Pancreas (tissue), 10 donors: ENCODE measurements around the gene NFS1. TPM values are rescaled to one million over a fixed set of nuclear protein-coding genes. Genes with fewer than 3 reads are reported as not detected.

Experiments
- ATAC-seq, 4 donors: fragments of 200-7000 bp; cut with Tn5 transposase; one replicate each; pipeline versions ENCODE4 v1.8.0 to v1.9.1; 2020; ENCODE audit warnings: mild to moderate bottlenecking in 4 of 4, moderate library complexity in 4 of 4
- DNase-seq, 6 donors: peaks; one replicate each; pipeline ENCODE4 v3.0.0-alpha.2; 2020
- FAIRE-seq: peaks from 2 replicates; lab custom pipeline; 2012; peaks lifted over from hg19 to GRCh38; lab: Jason Lieb, UNC
- H3K27ac ChIP-seq, 4 donors: fragments of 200-600 bp; sonication (generic); 1 replicate in 3 of 4; 2 replicates in 1 of 4; pipeline versions ENCODE4 v1.5.0 to v1.8.0; 2020
- H3K27me3 ChIP-seq, 4 donors: fragments of 200-600 bp; one replicate each; pipeline ENCODE4 v1.8.0; 2021
- H3K36me3 ChIP-seq, 3 donors: fragments of 200-600 bp; sonication (generic) in 1 of 3; one replicate each; pipeline versions ENCODE4 v1.5.0 to v1.8.0; 2020 to 2021
- H3K4me1 ChIP-seq, 3 donors: fragments of 200-600 bp; one replicate each; pipeline ENCODE4 v1.8.0; 2021
- H3K4me3 ChIP-seq, 4 donors: fragments of 200-600 bp; sonication (generic) in 2 of 4; one replicate each; pipeline versions ENCODE4 v1.5.0 to v1.8.0; 2020 to 2021
- H3K9me3 ChIP-seq, 4 donors: fragments of 200-600 bp; one replicate each; pipeline ENCODE4 v1.8.0; 2021
- WGBS, 2 donors: extraction: QIAGEN DNeasy Blood & Tissue Kit; methylation state at CpG; one replicate each; pipeline ENCODE4 v1.1.7; 2013; 5-methylcytosine and 5-hydroxymethylcytosine counted together
- intact Hi-C, 3 donors: fragments of 100-400 bp; cut with DNase I; formaldehyde crosslinking; loops; one replicate each; pipeline versions ENCODE4 v1.11.1 to v1.14.2; 2022
- polyA plus RNA-seq, 2 donors: library from polyadenylated mRNA; stranded (reverse); fragments of 200-250 nt; gene quantifications; one replicate each; pipeline ENCODE4 v1.2.3, GENCODE V29; 2013
- total RNA-seq, 6 donors: library from RNA; stranded (reverse); fragmentation: NEBNext Ultra II Directional in 4 of 6; extraction: Animal tissue kit (Norgen Biotek cat#: 25700) in 4 of 6; gene quantifications; one replicate each; pipeline versions ENCODE4 v1.2.1 to v1.2.4, GENCODE V29; 2021 to 2023
- TF ChIP-seq, protein P1 (sequence below), 4 donors: fragments of 200-600 bp; sonication (generic) in 3 of 4; IDR thresholded peaks; one replicate each; pipeline versions ENCODE4 v1.5.0 to v1.8.0; 2021; ENCODE audit warnings: antibody characterized with exemption in 4 of 4
- donor health status: healthy with polysubstance abuse.
- donor health status: DM: no; HTN: no; CAD: no; lungs with moderate emphysema.
- donor health status: DM: no; HTN: no; CAD: no.
- donor health status: control.
- donor health status: control.
- donor health status: Bipolar disorder and iron deficiency.
- donor health status: DM: yes; HTN: yes; CAD: no.
- donor health status: DM: no; HTN: no; CAD: no.
- donor health status: DM: no; HTN: no; CAD: no.
- donor health status: DM: yes; HTN: yes; CAD: no.

The NFS1 gene
- total and polyA plus RNA-seq, 8 donors: 11.0 to 34.8 (median 15.2) TPM

DNA sequence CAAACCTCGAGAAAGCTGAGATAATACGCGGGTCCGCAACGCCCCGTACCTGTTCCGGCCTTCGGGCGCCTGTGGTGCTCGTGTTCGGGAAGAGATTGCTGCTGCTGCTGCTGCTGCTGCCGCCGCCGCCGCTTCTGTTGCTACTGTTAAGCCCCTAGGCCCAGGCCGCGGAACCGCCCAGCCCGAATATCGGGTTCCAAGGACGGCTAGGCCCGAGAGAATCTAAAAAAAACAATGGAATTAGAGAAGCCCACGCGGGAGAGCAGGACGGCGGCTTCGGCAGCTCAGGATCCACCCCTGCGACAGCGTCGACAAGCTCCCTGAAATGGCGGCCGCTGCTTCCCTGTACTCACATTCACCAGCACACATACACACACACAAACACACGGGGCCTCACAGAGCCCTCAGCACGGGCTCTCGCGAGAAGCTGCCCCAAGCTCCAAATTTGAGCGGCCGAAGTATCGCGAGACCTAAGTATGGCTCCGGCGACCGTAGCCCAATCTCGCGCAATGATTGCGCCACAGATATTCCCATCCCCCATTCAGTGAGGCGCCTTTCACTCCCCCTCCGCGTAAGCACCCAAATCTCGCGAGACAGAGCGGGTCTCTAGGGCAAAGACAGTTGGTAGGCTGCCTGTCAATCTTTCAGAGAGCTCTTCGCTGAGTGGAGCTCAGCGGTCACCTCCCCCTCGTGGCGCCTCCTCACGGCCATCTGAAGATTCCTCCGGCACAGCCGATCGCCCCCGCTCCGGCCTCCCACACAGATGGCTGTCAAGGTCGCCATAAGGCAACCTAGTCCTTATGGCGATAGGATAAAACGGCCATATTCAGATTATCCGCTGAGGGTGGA, 43.0 kb upstream of the NFS1 start, which contains the start of gene RBM39:
RBM39 (minus strand) TSS at position 369 of the 849 bp plus-strand sequence. CDS start 1,386 bp downstream, outside the sequence.
- DNase-seq: peak; percentile 97 to 100 (median 100)
- Histone ChIP-seq H3K9me3 (no peaks in the 10 kb centered on the region), H3K27ac (peak within 1 kb of the TSS; percentile 99), H3K4me3 (peak within 1 kb of the TSS; percentile 63 to 96 (median 74)), H3K4me1 (peaks cover 30 to 33% (median 30%) of the 10 kb centered on the region in 3 donors), H3K36me3 (peaks cover 0 to 26% (median 10%) of the 10 kb centered on the region in 3 donors), H3K27me3 (no peaks in the 10 kb centered on the region)
- intact Hi-C loops: no loop called here
- TF ChIP-seq, protein P1, sequence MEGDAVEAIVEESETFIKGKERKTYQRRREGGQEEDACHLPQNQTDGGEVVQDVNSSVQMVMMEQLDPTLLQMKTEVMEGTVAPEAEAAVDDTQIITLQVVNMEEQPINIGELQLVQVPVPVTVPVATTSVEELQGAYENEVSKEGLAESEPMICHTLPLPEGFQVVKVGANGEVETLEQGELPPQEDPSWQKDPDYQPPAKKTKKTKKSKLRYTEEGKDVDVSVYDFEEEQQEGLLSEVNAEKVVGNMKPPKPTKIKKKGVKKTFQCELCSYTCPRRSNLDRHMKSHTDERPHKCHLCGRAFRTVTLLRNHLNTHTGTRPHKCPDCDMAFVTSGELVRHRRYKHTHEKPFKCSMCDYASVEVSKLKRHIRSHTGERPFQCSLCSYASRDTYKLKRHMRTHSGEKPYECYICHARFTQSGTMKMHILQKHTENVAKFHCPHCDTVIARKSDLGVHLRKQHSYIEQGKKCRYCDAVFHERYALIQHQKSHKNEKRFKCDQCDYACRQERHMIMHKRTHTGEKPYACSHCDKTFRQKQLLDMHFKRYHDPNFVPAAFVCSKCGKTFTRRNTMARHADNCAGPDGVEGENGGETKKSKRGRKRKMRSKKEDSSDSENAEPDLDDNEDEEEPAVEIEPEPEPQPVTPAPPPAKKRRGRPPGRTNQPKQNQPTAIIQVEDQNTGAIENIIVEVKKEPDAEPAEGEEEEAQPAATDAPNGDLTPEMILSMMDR (IDR thresholded peaks at IDR 0.05): peak in 2 of 4 donors; percentile 8 to 28
- WGBS, 2 donors: 0 to 1% methylated on average over 66 of the region's 66 CpGs
- peak; percentile 87 to 94 (median 90) for ATAC-seq
- FAIRE-seq: peak; percentile 13

DNA sequence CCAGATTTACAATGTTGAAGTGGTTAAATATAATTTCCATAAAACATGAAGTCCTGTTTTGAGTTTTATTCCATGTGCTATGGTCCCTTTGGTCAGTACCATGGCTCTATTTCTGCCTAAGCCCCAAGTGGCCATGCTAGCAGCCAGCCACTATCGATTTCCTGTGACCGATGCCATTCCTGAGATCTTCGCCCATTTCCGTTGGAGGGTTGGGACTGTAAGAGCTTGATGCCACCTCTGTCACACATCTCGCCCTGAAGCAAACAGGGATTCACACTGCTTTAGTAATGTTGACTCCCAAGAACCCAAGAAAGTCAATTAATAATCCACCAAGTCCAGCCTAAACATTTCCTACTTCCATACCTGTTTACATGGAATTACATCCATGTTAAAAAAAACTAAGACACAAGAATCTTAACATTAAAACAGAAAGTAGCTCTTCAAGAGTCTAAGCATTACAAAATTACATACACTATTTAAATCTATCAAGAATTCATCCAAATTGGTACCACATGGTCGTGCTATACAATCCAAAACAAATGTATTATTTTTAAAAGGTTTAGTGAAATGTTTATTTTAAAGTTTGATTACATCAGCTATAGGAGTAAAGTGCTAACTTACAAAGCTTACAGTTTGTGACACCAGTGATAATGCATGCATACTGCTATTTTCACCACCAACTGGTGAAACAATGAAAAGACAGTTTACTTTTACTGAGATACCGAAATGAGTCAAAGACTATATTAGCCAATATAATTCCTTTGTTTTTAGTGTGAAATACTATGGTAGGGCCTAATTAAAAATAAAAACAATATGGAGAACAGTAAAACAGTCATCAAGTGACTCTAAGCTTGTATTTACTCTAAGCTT, 40.4 kb upstream of the NFS1 start:
- Histone ChIP-seq H3K4me1 (peaks cover 49 to 54% (median 50%) of the 10 kb centered on the region in 3 donors), H3K27me3 (no peaks in the 10 kb centered on the region), H3K9me3 (no peaks in the 10 kb centered on the region), H3K4me3 (peak overlapping the region in 3 of 4 donors; percentile 72 to 96 (median 76)), H3K36me3 (peaks cover 0 to 52% (median 26%) of the 10 kb centered on the region in 3 donors), H3K27ac (peak overlapping the region in 2 of 4 donors; percentile 99)
- 20 to 24% methylated on average over 7 of the region's 7 CpGs for WGBS, 2 donors
- intact Hi-C loops: no loop called here
- TF ChIP-seq, protein P1 (IDR thresholded peaks at IDR 0.05): no peak
- ATAC-seq: no peak
- DNase-seq: no peak
- no peak for FAIRE-seq

DNA sequence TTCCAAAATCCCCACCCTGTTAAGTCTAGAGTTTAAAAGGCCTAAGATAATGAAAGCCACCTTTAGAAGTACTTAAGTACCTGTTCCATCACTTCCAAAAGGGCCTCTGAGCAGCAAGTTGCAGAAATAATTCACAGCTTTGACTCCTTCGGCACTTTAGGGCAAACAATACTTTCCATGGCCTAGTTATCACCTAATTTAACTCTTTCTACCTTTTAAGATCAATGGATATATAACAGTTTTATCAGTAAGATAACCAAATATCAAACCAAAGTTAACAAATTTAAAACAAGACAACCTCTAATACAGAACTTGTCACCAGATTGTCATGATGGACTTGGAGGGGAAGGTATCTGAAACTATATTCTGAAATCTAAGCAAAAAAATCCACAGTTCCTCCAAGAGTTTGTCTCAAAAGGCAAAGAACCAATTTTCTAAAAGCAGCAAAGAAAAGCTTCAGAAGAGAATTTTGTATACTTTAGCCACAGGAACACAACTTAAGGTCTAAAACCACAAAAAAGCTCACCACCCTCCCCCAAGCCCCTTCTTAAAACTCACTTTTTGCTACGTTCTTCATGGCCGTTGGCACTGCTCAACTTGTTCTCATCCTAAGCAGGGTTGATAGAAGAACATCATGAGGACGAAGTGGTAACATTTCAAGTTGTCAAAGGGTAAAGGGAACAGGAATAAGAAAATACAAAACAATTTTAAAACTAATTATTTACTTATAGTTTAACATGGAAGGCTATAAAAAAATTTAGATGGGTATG, 39.4 kb upstream of the NFS1 start:
- WGBS, 2 donors: 32 to 40% methylated on average over 4 of the region's 4 CpGs
- H3K27ac ChIP-seq: no peak overlapping the region

DNA sequence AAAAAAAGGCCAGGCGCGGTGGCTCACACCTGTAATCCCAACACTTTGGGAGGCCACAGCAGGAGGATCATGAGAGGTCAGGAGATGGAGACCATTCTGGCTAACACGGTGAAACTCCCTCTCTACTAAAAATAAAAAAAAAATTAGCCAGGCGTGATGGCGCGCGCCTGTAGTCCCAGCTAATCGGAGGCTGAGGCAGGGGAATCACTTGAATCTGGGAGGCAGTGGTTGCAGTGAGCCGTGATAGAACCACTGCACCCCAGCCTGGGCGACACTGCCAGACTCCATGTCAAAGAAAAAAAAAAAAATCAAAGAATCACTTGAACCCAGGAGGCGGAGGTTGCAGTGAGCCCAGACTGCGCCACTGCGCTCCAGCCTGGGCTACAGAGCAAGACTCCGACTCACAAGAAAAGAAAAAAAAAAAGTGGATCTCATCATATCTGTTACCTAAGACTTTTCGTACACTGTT, 38.7 kb upstream of the NFS1 start:
- no peak for ATAC-seq
- no peak for DNase-seq
- Histone ChIP-seq H3K27ac (no peak overlapping the region), H3K9me3 (no peaks in the 10 kb centered on the region), H3K4me3 (no peak overlapping the region), H3K36me3 (peaks cover 0 to 61% (median 26%) of the 10 kb centered on the region in 3 donors), H3K27me3 (no peaks in the 10 kb centered on the region), H3K4me1 (peaks cover 49 to 63% (median 56%) of the 10 kb centered on the region in 3 donors)
- no peak for FAIRE-seq
- 92 to 98% methylated on average over 15 of the region's 15 CpGs for WGBS, 2 donors
- intact Hi-C loops: no loop called here
- TF ChIP-seq, protein P1 (IDR thresholded peaks at IDR 0.05): no peak

More for the DNA sequence above, 39.4 kb upstream of the NFS1 start:
- H3K27me3 ChIP-seq: no peaks in the 10 kb centered on the region
- no peak for DNase-seq
- FAIRE-seq: no peak
- TF ChIP-seq, protein P1 (IDR thresholded peaks at IDR 0.05): no peak
- peak overlapping the region in 2 of 4 donors; percentile 1 to 72 for H3K4me3 ChIP-seq
- H3K4me1 ChIP-seq: peaks cover 55 to 62% (median 58%) of the 10 kb centered on the region in 3 donors
- no peak for ATAC-seq
- no peaks in the 10 kb centered on the region for H3K9me3 ChIP-seq
- peaks cover 0 to 61% (median 26%) of the 10 kb centered on the region in 3 donors for H3K36me3 ChIP-seq
- intact Hi-C loops: no loop called here
